ENCODE measurements around the gene GNAT1.

GNAT1 gene

DNA sequence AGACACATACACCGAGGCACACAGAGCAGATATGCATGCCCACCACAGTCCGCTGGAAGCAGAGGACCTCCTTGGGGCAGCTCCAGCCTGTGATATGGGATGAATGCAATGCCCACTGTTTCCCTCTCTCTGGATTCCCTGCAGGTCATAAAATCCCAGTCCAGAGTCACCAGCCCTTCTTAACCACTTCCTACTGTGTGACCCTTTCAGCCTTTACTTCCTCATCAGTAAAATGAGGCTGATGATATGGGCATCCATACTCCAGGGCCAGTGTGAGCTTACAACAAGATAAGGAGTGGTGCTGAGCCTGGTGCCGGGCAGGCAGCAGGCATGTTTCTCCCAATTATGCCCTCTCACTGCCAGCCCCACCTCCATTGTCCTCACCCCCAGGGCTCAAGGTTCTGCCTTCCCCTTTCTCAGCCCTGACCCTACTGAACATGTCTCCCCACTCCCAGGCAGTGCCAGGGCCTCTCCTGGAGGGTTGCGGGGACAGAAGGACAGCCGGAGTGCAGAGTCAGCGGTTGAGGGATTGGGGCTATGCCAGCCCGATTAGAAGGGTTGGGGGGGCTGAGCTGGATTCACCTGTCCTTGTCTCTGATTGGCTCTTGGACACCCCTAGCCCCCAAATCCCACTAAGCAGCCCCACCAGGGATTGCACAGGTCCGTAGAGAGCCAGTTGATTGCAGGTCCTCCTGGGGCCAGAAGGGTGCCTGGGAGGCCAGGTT is at the start of gene GNAT1:
TSS of gene GNAT1 (plus strand) at position 675 of the 725 bp plus-strand sequence. CDS start 116 bp downstream, outside the sequence.
- DNase-seq: no peak

DNA sequence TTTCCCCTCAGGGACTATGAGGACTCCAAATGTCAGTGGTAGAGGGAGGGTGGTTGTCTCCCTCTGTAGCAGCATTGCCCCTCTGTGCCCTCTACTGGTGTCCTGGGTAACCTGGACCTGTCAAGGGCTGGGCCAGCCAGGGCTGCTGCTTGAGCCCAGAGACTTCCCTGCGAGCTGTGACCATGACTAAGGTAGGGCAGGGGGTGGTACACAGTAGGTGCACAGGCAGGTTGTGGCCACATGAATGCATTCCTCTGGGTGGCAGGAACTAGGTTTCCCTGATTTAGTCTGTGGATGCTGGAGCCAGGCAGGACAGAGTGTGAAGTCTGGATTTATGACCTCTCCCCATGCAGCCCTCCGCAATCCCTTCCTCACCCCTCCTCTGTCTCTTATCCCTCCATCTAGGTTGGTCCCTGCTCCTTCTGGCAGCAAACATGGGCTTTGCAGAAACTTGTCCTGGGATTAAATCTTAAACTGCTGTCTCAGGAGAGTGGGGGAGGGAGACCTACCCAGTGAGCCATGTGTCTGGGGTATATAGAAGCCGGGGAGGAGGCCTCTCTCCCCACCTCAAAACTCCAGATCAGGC is 45.0 kb upstream of the GNAT1 start:
- DNase-seq: no peak

DNA sequence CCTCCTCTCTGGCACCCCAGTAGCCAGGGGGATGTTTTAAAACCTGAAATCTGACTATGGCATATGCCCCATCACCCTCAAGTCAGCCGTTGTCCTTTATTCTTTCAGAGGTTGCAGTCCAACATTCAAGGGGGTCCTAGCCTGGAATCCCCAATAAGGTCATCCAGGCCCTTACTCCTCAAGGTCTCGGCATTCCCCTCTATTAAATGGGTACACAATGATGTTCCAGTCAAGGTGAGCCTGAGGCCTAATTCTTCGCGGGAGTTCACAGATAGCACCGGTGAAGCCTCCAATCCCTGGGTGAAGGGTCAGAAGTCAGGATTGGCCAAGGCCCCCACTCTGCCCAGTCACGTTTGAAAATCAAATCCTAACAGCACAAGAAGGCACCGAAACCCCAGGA is 44.4 kb upstream of the GNAT1 start:
- no peak for DNase-seq

DNA sequence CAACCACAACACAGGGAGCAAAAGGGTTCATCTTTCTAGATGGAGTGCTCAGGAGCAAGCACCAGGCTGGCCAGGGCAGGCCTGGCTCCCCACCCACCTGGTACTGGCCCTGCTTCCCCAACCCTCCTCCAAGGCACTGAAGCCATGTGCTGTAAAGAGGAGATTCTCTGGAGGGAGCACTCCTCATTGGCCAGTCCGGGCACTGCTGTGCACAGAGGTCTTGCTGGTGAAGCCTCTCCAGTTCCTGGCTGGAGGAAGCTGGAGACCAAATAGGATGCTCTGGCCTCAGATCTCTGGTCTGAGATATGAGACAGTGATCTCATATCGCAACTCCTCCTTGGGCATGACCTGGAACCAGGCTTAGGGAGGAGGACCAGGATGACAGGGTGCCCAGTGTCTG is 44.0 kb upstream of the GNAT1 start:
- no peak for DNase-seq

DNA sequence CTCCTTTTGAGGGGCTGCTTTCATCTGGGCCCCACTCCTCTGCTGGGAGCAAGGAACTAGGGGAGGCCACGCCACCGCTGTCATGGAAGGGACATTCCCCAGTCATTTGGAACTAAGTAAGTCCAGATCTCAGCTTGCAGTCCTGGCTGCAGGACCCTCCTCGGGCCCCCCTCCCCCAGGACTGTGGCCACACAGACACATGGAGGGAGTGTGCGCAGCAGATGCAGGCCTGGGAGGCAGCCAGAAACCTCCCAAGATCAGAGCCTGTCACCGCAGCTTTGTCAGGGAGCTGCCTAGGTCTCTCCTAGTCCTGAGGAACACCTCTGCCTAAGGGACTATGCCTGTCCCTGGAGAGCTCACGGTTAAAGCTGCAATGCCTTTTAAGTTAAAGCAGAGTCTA is 43.5 kb upstream of the GNAT1 start:
- no peak for DNase-seq

DNA sequence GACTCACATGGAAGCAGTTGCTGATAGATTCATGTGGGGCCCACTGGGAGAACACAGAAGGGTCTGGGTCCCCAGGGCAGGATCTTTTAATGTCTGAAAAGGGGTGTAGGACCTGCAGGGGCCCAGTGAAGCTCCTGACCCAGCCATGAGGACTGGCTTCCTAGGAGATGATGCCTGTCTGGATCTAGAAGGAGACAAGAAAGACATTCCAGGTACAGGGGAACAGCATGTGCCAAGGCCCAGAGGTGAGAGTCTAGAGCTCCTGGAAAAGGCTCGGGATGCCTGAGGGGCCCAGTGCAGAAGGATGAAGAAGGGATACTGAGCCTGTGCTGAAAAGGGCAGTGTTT is 41.0 kb upstream of the GNAT1 start:
- no peak for DNase-seq

DNA sequence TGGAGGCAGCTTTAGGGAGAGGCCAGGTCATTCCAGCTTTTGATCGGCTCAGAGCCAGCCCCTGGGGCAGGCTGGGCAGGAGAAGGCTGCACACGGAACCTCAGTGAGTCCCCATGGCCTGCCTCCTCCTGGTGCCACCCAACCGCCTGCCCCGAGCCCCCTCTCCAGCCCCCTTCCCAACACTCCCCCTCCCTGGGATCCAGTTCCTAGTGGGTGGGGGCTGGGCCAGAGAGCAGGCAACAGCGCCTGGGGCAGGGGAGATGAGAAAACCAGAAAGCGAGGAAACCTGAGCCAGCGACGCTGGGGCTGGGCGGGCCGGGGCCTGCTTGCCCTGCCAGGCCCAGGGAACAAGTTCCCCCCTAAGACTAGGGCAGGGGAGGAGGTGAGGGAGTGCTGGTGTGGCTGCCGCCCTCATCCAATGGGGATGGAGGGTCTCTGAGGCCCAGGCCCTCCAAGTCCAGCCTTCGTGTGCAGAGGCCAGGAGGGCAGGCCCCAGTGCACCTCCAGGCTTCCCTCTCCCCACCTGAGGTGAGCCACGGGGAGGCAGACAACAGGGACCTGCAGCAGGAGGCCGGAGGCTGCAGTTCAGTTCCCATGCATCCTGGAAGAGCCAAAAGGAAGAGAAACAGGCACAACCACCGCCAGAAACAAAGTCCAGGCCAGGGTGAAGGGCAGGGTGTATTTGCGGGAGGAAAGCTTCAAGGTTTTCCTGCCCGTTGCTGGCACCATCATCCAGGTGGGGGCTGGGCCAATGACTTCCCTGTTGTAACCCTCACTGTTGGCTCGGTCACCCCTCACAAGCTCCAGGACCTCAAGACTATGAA is 40.3 kb upstream of the GNAT1 start:
- DNase-seq: no peak

DNA sequence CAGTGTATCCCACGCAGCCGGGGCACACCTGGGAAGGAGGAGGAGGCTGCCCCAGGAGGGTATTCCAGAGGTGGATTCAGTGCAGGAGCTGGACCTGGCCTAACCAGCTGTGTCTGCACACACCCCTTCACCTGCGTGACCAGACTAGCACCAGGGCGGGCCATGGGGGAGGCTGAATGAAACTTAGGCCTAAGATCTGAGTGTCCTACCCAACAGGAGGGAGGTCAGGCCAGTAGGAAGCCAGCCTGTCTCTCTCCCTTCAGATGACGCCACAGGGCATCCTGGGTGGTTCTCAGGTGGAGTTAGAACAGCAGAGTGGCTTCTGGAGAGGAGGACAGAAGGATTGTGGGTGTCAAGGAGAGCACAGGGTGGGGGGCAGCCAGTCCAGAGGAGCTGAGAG is 39.7 kb upstream of the GNAT1 start:
- DNase-seq: no peak

DNA sequence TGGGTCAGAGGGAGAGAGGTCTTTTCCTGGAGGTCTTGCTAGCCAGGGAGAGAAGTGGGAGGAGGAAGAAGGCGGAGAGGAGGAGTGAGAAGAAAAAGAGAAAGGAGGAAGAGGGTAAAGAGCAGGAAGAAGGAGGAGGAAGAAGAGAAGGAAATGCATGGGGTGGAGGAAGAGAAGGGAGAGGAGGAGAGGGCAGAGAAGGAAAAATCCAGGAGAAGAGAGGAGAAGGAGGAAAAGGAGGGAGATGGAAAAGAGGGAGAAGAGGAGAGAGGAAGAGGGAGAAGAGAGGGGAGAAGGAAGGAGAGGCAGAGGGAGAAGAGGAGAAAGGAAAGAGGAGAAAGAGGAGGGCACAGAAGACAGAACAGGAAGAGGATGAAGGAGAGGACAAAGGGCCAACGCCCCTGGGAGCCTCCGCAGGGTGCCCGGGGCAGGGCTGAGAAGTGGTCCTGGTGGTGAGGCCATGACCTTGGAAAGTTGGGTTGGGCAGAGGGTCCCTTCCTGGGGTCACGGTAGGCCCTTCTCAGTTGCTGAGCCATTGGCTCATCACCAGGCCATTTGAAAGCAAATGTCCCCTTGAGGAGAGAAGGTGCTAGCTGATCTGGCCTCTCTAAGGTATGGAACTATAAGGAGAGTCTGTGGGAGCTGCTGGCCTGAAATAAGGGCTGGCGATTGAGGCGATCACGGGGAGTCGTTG is 37.5 kb upstream of the GNAT1 start:
- DNase-seq: no peak

DNA sequence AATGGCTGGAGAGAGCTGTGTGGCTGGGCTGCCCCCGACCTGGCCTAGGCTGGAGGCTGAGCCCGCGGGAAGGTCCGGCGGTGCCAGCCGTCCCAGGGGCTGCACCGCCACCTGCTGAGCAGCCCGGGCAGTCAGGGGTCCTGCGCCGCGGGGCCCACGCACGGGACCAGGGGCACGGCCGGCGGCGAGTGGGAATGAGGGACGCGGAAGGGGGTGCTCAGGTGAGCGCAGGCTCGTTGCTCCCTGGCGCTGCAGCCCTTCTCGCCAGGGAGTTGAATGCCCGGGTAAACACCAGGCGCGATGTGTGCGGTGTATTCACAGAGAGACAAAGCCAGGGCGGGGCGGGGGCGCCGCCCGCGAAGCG is 37.0 kb upstream of the GNAT1 start:
- no peak for DNase-seq

DNA sequence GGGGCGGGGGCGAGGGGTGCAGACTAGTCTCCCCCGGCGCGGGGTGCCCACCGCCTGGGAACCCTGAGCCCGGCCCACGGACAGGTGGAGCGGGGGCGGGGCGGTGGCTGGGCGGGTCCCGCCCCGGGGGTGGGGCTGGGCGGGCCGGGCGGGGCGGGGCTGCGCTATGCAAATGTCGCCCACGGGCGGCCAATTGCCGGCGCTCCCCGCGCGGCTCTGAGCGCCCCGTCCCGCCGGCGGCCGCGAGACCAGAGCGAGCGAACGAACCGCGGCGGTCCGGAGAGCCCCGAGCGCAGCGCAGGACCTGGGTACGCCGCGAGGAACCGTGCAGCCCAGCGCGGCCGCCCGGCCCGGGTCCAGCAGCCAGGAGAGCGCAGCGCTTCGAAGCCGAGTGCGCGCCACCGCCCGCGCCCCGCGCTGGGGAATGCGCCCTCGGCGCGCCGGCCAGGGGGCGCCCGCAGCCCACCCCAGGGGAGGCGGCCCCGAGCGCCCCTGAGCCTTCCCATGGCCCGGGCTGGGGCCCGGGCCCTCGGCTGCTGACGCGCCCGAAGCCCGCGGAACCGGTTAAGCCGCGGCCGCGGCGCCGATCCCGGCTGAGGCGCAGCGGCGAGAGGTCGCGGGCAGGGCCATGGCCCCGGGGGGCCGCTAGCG is 36.4 kb upstream of the GNAT1 start, which contains the start of gene SEMA3F:
TSS of gene SEMA3F (plus strand) at position 485 of the 651 bp plus-strand sequence. CDS start 4,299 bp downstream, outside the sequence.
- DNase-seq: peak; percentile 77

DNA sequence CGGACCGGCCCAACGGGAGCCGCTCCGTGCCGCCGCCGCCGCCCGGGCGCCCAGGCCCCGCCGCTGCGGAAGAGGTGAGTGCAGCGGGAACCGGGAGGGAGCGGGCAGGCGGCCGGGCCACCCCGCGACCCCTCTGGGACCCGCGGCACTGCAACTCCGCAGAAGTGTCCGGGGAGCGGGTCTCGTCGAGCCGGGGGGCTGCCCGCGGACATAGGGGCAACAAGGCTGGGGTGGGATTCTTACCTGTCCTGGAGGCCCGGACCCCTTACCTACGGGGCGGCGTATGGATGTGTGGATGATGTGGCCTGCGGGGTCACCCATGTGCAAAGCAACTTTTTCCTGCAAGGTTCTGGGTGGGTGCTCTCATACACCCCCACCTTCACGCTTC is 35.9 kb upstream of the GNAT1 start:
- DNase-seq: no peak

DNA sequence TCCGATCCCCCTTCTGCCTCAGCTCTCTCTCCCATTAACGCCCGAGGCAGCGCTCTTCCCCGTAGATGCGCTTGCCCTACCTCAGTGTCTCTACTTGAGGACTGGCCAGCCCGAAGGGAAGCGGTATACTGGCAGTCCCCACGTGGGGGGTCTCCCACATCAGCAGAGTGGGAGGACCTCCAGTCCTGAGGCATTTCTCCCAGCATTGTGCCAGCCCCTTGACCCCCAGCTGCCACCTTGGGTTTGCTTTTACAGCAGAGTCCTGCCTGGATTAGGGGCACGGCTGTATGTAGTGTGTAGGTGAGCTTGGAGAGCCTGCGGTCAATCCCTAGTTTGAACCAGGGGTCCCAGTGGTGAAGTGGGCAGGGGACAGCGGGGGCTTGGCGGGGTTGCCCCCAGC is 35.5 kb upstream of the GNAT1 start:
- no peak for DNase-seq

DNA sequence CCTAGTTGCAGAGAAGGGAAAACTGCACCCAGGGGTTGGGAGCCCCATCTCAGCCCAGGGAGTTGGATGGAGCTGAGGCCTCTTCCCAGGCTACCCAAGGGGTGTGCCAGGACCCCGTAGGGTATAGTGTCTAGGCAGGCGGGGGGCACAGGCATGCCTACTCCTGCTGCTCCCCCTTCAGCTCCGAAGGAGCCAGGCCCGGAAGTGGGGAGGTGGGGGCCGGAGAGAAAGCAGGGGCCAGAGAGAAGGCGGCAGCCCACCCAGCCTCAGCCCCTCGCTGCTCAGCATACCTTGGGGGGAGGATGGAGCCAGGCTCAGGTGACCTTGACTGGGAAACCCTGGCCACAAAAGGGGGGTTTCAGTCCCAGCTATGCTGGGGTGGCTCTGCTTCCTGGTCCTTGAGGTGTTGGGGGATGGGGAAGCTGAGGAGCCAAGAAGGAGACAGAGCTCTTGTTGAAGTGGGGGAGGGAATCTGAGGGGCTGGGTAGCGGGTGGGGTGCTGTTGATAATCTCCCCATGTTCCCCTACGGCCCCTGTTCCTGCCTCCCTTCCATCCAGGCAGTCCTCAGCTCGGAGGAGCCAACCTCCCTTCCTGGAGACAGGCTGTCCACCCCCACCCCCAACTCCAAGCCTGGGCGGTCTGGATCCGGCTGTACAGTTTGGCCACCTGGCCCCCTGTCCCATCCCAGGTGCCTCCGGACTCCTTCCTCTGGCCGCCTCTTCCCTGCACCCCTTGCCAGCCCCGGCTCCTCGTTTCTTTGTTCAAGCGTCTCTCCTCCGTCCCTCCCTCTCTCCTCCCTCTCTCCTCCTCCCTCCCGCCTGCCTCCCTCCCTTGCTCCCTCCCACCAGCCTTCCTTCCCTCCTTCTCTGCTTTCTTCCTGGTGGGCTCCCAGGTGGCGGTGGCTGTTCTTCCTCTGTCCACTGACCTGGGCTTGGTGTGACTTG is 34.6 kb upstream of the GNAT1 start:
- DNase-seq: no peak

DNA sequence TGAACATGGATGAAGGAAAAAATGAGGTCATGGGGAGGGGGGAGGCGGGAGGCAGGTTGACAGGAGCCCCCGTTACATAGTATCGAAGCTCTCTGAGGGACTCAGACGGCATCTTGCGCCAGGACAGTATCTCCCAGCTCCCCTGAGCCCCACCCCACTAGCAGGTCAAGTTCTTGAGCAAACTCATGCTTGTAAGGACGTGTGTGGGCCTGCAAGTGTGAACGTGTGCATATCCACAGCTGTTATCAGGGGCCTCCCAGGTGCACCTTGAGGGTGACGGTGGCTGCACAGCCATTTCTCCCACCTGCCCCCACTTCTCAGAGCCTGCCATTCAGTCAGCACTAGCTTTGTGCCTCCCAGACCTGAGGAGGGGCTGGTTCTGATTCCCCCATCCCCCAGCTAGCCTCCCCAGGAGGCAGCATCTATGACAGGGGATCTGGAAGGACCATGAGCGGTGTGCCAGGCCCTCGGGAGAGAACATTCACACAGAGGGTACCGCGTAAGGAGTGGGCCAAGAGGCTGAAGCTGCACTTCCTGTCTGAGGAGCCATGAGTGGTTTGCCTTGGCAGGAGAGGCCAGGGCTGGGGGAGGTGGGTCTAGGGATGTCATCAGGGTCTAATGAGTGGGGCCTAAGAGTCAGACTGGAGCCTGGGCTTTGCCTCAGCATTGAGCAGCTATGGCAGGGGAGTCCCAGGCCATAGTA is 33.4 kb upstream of the GNAT1 start:
- DNase-seq: no peak

DNA sequence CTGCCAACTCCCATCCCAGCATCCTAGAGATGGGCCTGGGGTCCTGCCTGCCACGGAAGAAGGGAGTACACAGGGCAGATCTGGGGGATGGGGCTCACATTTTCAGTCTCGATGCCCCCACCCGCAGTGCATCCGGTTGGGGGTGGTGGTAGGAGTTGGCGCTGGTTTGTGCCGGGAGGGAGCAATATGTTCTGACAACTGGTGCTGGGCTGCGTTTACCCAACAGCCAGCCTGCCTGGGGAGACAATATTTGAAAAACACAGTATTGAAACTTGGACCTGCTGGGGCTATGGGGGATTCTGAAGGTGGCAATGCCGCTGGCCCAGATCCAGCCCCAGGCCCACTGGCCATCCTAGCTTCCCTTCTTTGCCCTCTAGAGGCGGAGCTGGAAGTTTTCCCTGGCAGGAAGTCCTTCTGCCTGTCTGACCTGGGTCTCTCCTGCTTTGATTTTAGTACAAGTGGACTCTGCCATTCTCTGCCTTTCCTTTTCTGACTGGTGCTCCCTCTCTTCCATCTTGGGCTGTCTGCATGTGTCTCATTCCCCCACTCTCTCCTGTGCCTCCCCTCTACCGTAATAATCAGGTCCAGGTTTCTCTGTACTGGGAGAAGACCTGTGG is 32.8 kb upstream of the GNAT1 start:
- DNase-seq: no peak

DNA sequence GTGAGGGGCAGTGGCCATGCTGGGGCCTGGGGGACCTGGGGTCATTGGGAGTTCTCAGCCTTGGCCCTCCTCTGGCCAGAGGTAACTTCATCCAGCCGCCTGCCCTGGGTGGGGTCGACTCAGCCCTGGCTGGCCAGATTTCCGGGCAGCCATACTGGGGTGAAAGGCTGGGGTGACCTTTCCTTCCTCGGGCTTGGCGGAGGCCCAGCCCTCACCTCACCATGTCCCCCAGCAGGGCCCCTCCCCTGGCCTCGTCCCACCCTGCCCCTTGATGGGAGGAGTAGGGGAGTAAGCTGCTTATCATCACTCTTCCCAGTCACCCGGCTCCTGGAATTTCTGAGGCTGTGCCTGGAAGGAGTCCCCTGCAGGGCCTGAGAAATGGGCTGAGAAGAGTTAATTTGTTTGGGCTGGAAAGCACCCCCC is 30.8 kb upstream of the GNAT1 start:
- no peak for DNase-seq

DNA sequence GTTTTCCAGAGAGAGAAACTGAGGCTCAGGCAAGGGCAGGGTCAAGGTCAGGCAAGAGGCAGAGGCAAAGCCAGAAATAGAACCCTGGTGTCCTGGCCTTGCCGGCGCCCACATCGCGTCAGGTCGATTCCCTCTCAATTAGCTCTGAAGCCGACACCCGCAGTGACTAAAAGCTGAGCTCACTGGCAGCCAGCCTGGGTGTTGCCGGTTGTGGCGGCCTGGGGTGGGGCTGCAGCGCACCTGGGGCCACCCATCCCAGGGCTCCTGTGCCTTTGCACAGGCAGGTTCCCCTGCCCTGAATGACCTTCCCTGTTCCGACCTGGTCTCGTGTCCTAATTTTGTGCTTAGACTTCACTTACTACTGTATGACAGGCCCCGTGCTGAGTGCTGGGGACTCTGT is 30.1 kb upstream of the GNAT1 start:
- DNase-seq: no peak

DNA sequence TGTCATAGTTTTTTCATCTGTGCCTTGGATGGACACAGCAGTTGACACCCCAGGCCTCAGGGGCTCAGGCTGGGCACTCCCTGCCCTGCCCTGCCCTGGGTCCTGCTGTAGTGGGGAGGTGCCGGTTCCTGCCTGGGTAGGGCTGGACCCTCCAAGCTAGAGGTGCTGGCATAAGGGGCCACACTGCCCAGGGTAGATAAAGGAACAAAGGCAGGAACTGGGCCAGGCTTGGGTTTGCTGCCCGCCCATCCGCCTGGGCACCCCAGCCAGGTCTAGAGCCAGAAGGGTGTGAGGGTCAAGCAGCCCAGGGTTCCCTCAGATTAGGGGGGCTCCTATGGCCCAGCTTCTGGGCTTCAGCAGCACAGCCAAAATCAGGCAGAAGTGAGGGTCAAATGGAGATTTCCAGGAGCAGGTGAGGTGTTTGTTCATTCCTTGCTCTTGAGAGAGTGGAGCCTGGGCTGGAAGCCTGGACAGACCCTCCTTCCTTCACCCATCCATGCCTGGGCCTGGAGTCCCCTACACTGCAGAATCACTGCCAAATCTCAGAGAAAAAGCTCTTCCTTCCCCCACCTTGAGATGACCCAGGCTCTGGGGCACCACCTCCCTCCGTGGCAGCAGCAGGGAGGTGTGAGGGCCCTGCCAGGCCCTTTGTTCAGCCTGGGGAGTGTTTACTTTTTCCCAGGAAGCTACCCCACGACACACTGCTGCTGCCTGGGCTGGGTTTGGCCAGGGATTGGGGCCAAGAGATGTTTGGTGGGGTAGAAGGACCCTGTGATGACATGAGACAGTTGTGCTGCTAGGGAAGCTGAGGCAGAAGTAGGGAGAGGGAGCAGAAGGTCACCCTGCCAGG is 29.2 kb upstream of the GNAT1 start:
- DNase-seq: no peak

Data from CD4-positive, alpha-beta T cell treated with Interleukin-17A for 4 hours (primary cell).